Calu3 (cell line): ENCODE data around the gene ACSS2. TPM values are rescaled to one million over a fixed set of nuclear protein-coding genes. Genes with fewer than 3 reads are reported as not detected.

Source experiments
- BruUV-seq: library from RNA; stranded (reverse); fragments of 400-500 nt; replicated peaks from 2 replicates; lab custom pipeline; 2021; lab: Mats Ljungman, UMichigan
- CTCF ChIA-PET: fragments of 300-600 bp; sonication (Branson Sonifier 250); formaldehyde crosslinking; loops from one replicate; lab custom pipeline; 2022; ENCODE audit warnings: antibody characterized with exemption; lab: Charles Lee
- DNase-seq: peaks from one replicate; pipeline ENCODE4 v3.0.0; 2022
- H3K27ac Mint-ChIP-seq: one replicate; pipeline ENCODE4 v1.8.0; 2022; ENCODE audit warnings: mixed read lengths; ENCODE audit not compliant: unreplicated experiment
- H3K27me3 Mint-ChIP-seq: one replicate; pipeline ENCODE4 v1.8.0; 2022; ENCODE audit warnings: mixed read lengths; ENCODE audit not compliant: unreplicated experiment
- H3K36me3 Mint-ChIP-seq: one replicate; pipeline ENCODE4 v1.8.0; 2022; ENCODE audit warnings: mild to moderate bottlenecking, moderate library complexity, mixed read lengths; ENCODE audit not compliant: insufficient read depth, unreplicated experiment
- H3K4me1 Mint-ChIP-seq: one replicate; pipeline ENCODE4 v1.8.0; 2022; ENCODE audit warnings: mild to moderate bottlenecking, low read depth, mixed read lengths; ENCODE audit not compliant: unreplicated experiment
- H3K4me3 Mint-ChIP-seq: one replicate; pipeline ENCODE4 v1.8.0; 2022; ENCODE audit warnings: mild to moderate bottlenecking, low read depth, moderate library complexity, mixed read lengths; ENCODE audit not compliant: unreplicated experiment
- H3K9me3 Mint-ChIP-seq: one replicate; pipeline ENCODE4 v1.8.0; 2022; ENCODE audit warnings: low read depth, mixed read lengths; ENCODE audit not compliant: unreplicated experiment
- intact Hi-C: fragments of 100-400 bp; cut with micrococcal nuclease; formaldehyde crosslinking; loops from one replicate; pipeline ENCODE4 v1.10.0; 2022; ENCODE audit not compliant: unreplicated experiment
- total RNA-seq: library from RNA; stranded (reverse); gene quantifications from 2 replicates; pipeline ENCODE4 v1.2.3, GENCODE V29; 2022
- TF ChIP-seq, protein P1 (sequence below): fragments of 200-600 bp; IDR thresholded peaks from one replicate; pipeline ENCODE4 v1.8.0; 2022; ENCODE audit warnings: antibody characterized with exemption; ENCODE audit not compliant: unreplicated experiment

The ACSS2 gene
- total RNA-seq, 1 experiment from 2014 or later, result 34.9 TPM

DNA sequence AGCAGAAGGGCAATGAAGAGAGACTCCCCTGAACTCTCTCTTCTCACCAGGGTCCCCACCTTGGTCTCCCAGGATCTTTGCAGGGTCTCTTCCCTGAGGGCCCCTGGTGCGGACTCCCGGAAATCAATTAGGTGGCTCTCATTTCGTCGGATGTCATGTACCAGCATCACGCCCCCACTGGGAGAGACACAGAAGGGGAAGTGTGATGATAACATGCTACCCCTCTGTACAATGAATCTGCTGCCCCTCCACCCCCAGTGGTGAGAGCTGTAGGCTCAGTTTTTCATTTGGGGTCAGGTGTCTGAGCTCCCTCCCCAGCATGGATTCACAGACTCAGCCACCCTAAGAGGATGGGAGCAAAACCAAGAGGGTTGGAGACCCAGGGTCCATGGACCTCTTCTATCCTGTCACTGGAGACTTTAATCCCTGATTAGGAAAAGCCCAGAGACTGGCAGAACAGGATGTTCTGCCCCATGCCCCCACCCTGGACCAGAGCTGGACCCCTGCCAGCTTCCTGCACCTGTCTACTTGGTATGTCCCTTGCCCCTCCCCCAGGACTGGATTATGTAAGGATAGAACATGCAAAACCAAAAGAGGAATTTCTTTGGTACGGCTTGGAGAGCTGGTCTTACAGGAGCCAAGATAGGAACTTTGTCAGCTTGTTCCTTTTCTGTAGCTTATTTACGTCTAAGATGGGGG is 14.9 kb upstream of the ACSS2 start:
- Mint-ChIP-seq H3K4me1 (peaks cover 11% of the 10 kb centered on the region), H3K27ac (no peak overlapping the region), H3K36me3 (peaks cover 7% of the 10 kb centered on the region), H3K9me3 (no peaks in the 10 kb centered on the region), H3K4me3 (no peak overlapping the region), H3K27me3 (no peaks in the 10 kb centered on the region)
- no TSS peak for BruUV-seq
- intact Hi-C loops, result no loop called here
- CTCF ChIA-PET, result interaction anchor here (0.6 to 1.6 kb wide), 8 partner anchors 8 to 190 kb away, joined by 3 to 6 read pairs (median 4); no protein-coding TSS in a partner anchor
- DNase-seq, result peak; percentile 82
- TF ChIP-seq, protein P1, sequence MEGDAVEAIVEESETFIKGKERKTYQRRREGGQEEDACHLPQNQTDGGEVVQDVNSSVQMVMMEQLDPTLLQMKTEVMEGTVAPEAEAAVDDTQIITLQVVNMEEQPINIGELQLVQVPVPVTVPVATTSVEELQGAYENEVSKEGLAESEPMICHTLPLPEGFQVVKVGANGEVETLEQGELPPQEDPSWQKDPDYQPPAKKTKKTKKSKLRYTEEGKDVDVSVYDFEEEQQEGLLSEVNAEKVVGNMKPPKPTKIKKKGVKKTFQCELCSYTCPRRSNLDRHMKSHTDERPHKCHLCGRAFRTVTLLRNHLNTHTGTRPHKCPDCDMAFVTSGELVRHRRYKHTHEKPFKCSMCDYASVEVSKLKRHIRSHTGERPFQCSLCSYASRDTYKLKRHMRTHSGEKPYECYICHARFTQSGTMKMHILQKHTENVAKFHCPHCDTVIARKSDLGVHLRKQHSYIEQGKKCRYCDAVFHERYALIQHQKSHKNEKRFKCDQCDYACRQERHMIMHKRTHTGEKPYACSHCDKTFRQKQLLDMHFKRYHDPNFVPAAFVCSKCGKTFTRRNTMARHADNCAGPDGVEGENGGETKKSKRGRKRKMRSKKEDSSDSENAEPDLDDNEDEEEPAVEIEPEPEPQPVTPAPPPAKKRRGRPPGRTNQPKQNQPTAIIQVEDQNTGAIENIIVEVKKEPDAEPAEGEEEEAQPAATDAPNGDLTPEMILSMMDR, result no peak

DNA sequence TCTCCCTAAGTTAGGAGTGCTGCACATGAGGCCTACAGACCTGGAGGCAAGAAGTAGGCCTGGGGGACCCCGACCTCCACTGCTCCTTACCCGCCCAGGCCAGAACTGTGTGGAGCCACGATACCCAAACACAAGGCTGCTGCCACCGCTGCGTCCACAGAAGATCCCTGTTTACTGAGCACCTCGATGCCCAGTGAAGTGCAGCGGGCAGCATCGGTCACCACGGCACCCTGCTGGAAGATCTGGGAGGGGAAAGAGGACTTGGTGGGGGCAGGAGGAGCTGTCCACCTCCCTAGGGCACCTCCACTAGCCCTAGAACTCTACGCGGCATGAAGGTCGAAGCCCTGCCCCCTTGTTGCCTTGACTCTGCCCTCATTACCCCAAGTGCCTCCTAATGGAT is 13.7 kb upstream of the ACSS2 start:
- Mint-ChIP-seq H3K9me3 (no peaks in the 10 kb centered on the region), H3K4me1 (peaks cover 11% of the 10 kb centered on the region), H3K4me3 (no peak overlapping the region), H3K36me3 (peaks cover 7% of the 10 kb centered on the region), H3K27me3 (no peaks in the 10 kb centered on the region), H3K27ac (no peak overlapping the region)
- intact Hi-C loops, result no loop called here
- CTCF ChIA-PET, result interaction anchor here (0.6 to 1.4 kb wide), 3 partner anchors 13 to 184 kb away, joined by 3 to 6 read pairs (median 4); no protein-coding TSS in a partner anchor
- BruUV-seq, result no TSS peak
- TF ChIP-seq, protein P1, result no peak
- no peak for DNase-seq

DNA sequence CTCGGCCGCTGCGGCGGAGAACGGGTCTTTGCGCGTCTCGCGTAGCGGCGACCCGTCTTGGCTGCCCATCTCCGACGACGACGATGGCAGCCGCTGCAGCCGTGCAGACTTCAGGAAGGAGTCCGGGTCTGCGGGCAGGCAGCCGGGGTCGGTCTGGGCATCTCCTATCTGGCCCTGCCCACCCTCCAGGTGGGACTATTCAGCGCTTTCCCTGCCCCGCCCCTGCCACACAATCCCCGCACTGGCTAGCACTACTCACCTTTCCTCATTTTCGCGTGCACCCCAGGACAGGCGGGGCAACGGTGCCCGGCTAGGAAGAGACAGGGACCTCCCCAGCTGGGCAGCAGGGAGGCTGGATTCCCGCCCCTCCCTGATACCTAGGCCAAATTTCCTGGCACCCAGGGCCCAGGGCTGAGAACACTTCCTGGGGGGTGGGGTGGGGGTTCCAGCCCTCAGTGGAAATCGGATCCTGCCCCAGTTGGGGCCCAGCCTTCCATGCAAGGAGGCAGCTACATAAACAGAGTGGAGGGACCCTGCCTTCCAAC is 12.9 kb upstream of the ACSS2 start:
- CTCF ChIA-PET, result interaction anchor here (1.1 kb wide), 1 partner anchor 10 kb away, joined by 3 read pairs; the partner anchor contains the start of gene GGT7
- BruUV-seq, result no TSS peak
- no peaks in the 10 kb centered on the region for H3K27me3 Mint-ChIP-seq
- H3K36me3 Mint-ChIP-seq, result peaks cover 7% of the 10 kb centered on the region
- intact Hi-C loops, result no loop called here
- H3K9me3 Mint-ChIP-seq, result no peaks in the 10 kb centered on the region
- H3K4me3 Mint-ChIP-seq, result no peak overlapping the region
- H3K27ac Mint-ChIP-seq, result peak overlapping the region; percentile 3
- no peak for DNase-seq
- peaks cover 11% of the 10 kb centered on the region for H3K4me1 Mint-ChIP-seq
- TF ChIP-seq, protein P1, result no peak

DNA sequence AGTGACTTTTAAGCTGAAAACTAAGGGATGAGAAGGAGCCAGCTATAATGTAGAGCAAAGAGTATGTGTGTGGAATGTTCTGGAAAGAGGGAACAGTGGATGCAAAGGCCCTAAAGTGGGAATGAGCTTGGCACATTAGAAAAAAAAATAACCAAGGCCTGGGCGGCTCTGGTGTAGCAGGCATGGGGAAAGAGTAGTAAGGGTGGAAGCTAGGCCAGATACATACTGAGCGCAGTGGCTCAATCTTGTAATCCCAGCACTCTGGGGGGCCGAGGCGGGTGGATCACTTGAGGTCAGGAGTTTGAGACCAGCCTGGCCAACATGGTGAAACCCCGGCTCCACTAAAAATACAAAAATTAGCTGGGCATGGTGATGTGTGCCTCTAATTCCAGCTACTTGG is 12.2 kb upstream of the ACSS2 start:
- TF ChIP-seq, protein P1, result no peak
- peaks cover 11% of the 10 kb centered on the region for H3K4me1 Mint-ChIP-seq
- H3K36me3 Mint-ChIP-seq, result peaks cover 7% of the 10 kb centered on the region
- H3K27ac Mint-ChIP-seq, result peak overlapping the region; percentile 3
- H3K27me3 Mint-ChIP-seq, result peaks cover 4% of the 10 kb centered on the region
- intact Hi-C loops, result no loop called here
- no TSS peak for BruUV-seq
- no peak overlapping the region for H3K4me3 Mint-ChIP-seq
- DNase-seq, result no peak
- CTCF ChIA-PET, result interaction anchor here (1.1 kb wide), 1 partner anchor 9 kb away, joined by 3 read pairs; the partner anchor contains the start of gene GGT7
- no peaks in the 10 kb centered on the region for H3K9me3 Mint-ChIP-seq
